ENCODE data around the gene MLH3. TPM values are rescaled to one million over a fixed set of nuclear protein-coding genes. Genes with fewer than 3 reads are reported as not detected.
A peak's percentile ranks its signal among the peaks of the same experiment; 100 is the strongest.

Gene MLH3
- total and polyA plus RNA-seq, 2 of the 13 experiments (the other 11 are each of a cell fraction or from before 2014, with no cell fraction given): 14.4 to 24.8 TPM

DNA sequence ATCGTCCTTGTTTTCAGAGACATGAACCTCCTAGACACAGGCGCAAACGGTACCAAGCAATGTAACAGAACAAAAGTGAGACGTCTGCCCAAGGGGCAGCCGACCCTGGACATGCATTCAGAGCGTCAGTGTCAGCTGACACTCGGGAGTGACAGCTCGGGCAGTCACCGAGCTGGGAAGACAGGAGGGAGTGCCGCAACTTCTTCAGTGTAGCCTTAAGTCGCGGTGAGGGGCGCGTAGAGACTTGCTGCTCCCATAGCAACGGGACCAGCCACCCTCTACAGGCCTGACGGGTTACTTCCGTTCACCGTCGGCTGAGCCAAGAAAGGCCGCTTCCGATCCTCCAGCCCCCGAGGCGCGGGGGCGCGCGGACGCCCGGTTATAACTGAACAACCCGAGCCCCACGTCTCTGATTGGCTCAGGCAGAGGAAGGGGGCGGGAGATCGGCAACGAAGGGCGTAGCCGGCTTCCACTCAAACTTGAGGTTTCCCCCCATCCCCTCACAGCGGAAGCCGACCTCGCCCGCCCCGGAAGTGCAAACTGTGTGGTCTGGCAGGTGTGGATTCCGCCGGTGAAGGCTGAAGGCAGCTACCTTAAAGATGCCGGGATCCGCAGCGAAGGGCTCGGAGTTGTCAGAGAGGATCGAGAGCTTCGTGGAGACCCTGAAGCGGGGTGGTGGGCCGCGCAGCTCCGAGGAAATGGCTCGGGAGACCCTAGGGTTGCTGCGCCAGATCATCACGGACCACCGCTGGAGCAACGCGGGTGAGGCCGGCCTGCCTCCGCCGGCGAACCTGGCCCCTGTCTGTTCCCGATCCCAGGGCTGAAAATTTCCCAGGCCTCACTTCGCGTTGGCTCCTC is 48.6 kb downstream of the MLH3 start, which contains the start of gene EIF2B2 (continued):
- peak; percentile 100 for TF ChIP-seq NR2C2 (CRISPR knock-in tag; IDR thresholded peaks at IDR 0.05; ENCODE audit: borderline replicate concordance)
- TF ChIP-seq, protein P1, sequence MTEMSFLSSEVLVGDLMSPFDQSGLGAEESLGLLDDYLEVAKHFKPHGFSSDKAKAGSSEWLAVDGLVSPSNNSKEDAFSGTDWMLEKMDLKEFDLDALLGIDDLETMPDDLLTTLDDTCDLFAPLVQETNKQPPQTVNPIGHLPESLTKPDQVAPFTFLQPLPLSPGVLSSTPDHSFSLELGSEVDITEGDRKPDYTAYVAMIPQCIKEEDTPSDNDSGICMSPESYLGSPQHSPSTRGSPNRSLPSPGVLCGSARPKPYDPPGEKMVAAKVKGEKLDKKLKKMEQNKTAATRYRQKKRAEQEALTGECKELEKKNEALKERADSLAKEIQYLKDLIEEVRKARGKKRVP (CRISPR knock-in tag; IDR thresholded peaks at IDR 0.05): no peak
- TF ChIP-seq RBM39 (IDR thresholded peaks at IDR 0.05; ENCODE audit: low read depth, low read length, poor library complexity, severe bottlenecking): peak; percentile 94
- TF ChIP-seq ZNF577 (CRISPR knock-in tag; IDR thresholded peaks at IDR 0.05; ENCODE audit: borderline replicate concordance, low read depth): no peak
- TF ChIP-seq MXI1 (IDR thresholded peaks at IDR 0.05; ENCODE audit: borderline replicate concordance, low read depth, low read length): peak; percentile 72; the same call in 1 of the 3 replicates
- TF ChIP-seq ZNF660 (CRISPR knock-in tag; IDR thresholded peaks at IDR 0.05; ENCODE audit: borderline replicate concordance, low read depth): no peak
- TF ChIP-seq ZEB1 (IDR thresholded peaks at IDR 0.05; ENCODE audit: insufficient replicate concordance, low read depth): peak; percentile 72
- 0 out of 2 replicates have a peak, but pooled peaks have one; percentile 71 for TF ChIP-seq ZNF557 (CRISPR knock-in tag; IDR thresholded peaks at IDR 0.05)
- TF ChIP-seq, protein P2, sequence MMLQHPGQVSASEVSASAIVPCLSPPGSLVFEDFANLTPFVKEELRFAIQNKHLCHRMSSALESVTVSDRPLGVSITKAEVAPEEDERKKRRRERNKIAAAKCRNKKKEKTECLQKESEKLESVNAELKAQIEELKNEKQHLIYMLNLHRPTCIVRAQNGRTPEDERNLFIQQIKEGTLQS (CRISPR knock-in tag; IDR thresholded peaks at IDR 0.05): no peak
- TF ChIP-seq, protein P3, sequence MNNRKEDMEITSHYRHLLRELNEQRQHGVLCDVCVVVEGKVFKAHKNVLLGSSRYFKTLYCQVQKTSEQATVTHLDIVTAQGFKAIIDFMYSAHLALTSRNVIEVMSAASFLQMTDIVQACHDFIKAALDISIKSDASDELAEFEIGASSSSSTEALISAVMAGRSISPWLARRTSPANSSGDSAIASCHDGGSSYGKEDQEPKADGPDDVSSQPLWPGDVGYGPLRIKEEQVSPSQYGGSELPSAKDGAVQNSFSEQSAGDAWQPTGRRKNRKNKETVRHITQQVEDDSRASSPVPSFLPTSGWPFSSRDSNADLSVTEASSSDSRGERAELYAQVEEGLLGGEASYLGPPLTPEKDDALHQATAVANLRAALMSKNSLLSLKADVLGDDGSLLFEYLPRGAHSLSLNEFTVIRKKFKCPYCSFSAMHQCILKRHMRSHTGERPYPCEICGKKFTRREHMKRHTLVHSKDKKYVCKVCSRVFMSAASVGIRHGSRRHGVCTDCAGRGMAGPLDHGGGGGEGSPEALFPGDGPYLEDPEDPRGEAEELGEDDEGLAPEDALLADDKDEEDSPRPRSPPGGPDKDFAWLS (CRISPR knock-in tag; IDR thresholded peaks at IDR 0.05; ENCODE audit: borderline replicate concordance): 0 out of 2 replicates have a peak, but pooled peaks have one; percentile 52
- TF ChIP-seq, protein P4, sequence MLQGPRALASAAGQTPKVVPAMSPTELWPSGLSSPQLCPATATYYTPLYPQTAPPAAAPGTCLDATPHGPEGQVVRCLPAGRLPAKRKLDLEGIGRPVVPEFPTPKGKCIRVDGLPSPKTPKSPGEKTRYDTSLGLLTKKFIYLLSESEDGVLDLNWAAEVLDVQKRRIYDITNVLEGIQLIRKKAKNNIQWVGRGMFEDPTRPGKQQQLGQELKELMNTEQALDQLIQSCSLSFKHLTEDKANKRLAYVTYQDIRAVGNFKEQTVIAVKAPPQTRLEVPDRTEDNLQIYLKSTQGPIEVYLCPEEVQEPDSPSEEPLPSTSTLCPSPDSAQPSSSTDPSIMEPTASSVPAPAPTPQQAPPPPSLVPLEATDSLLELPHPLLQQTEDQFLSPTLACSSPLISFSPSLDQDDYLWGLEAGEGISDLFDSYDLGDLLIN (CRISPR knock-in tag; IDR thresholded peaks at IDR 0.05; ENCODE audit: borderline replicate concordance): 0 out of 2 replicates have a peak, but pooled peaks have one; percentile 23
- peak; percentile 43 for TF ChIP-seq STAG1 (CRISPR knock-in tag; IDR thresholded peaks at IDR 0.05)
- TF ChIP-seq POLR2AphosphoS5 (IDR thresholded peaks at IDR 0.05; ENCODE audit: low read depth, low read length): peak; percentile 63
- TF ChIP-seq, protein P5, sequence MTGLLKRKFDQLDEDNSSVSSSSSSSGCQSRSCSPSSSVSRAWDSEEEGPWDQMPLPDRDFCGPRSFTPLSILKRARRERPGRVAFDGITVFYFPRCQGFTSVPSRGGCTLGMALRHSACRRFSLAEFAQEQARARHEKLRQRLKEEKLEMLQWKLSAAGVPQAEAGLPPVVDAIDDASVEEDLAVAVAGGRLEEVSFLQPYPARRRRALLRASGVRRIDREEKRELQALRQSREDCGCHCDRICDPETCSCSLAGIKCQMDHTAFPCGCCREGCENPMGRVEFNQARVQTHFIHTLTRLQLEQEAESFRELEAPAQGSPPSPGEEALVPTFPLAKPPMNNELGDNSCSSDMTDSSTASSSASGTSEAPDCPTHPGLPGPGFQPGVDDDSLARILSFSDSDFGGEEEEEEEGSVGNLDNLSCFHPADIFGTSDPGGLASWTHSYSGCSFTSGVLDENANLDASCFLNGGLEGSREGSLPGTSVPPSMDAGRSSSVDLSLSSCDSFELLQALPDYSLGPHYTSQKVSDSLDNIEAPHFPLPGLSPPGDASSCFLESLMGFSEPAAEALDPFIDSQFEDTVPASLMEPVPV (CRISPR knock-in tag; IDR thresholded peaks at IDR 0.05): peak; percentile 80; the same call in 1 of the 2 replicates
- peak; percentile 31; the same call in 1 of the 2 replicates for TF ChIP-seq MEF2D (CRISPR knock-in tag; IDR thresholded peaks at IDR 0.05)
- no peak for TF ChIP-seq ZSCAN22 (CRISPR knock-in tag; IDR thresholded peaks at IDR 0.05)
- TF ChIP-seq EP300 (IDR thresholded peaks at IDR 0.05; ENCODE audit: low read depth in 2 of 2, low read length in 2 of 2): no peak
- TF ChIP-seq EP300 (CRISPR knock-in tag; IDR thresholded peaks at IDR 0.05; ENCODE audit: borderline replicate concordance): 0 out of 2 replicates have a peak, but pooled peaks have one; percentile 8
- TF ChIP-seq RFX1 (IDR thresholded peaks at IDR 0.05): peak; percentile 80
- no peak for TF ChIP-seq ZNF468 (CRISPR knock-in tag; IDR thresholded peaks at IDR 0.05)
- no peak for TF ChIP-seq ZNF225 (CRISPR knock-in tag; IDR thresholded peaks at IDR 0.05)
- TF ChIP-seq ETV5 (CRISPR knock-in tag; IDR thresholded peaks at IDR 0.05; ENCODE audit: borderline replicate concordance): peak; percentile 92

Measured in HepG2 (cell line).